BE2C (cell line): ENCODE data around the gene HCN2.

Experiments used
- DNase-seq: peaks from one replicate; pipeline ENCODE4 v3.0.0-alpha.2; 2020
- H3K27me3 ChIP-seq: fragments of 250-450 bp; sonication (Bioruptor Pico); 2 replicates; pipeline ENCODE4 v1.5.1; 2020; ENCODE audit warnings: mild to moderate bottlenecking
- H3K36me3 ChIP-seq: fragments of 250-450 bp; sonication (Bioruptor Pico); 2 replicates; pipeline ENCODE4 v1.5.1; 2020; ENCODE audit warnings: mild to moderate bottlenecking
- H3K4me1 ChIP-seq: fragments of 250-450 bp; sonication (Bioruptor Pico); 2 replicates; pipeline ENCODE4 v1.5.1; 2020
- H3K4me3 ChIP-seq: 2 replicates; pipeline ENCODE4 v1.5.1; 2011; ENCODE audit warnings: low read depth, low read length
- H3K9me3 ChIP-seq: fragments of 250-450 bp; sonication (Bioruptor Pico); 2 replicates; pipeline ENCODE4 v1.5.1; 2020
- TF ChIP-seq, protein P1 (sequence below): IDR thresholded peaks from 2 replicates; pipeline ENCODE4 v1.5.1; 2012; ENCODE audit warnings: mild to moderate bottlenecking, low read depth, low read length

Gene HCN2

GRCh38 chr19:610071-610800 lies 20.6 kb downstream of the HCN2 start:
- Histone ChIP-seq H3K4me3 (peak overlapping the region; percentile 25; the same call in 1 of the 2 replicates), H3K4me1 (peaks cover 14% of the 10 kb centered on the region), H3K36me3 (peaks cover 18% of the 10 kb centered on the region), H3K27me3 (no peaks in the 10 kb centered on the region), H3K9me3 (no peaks in the 10 kb centered on the region)
- DNase-seq, result no peak
- TF ChIP-seq, protein P1, sequence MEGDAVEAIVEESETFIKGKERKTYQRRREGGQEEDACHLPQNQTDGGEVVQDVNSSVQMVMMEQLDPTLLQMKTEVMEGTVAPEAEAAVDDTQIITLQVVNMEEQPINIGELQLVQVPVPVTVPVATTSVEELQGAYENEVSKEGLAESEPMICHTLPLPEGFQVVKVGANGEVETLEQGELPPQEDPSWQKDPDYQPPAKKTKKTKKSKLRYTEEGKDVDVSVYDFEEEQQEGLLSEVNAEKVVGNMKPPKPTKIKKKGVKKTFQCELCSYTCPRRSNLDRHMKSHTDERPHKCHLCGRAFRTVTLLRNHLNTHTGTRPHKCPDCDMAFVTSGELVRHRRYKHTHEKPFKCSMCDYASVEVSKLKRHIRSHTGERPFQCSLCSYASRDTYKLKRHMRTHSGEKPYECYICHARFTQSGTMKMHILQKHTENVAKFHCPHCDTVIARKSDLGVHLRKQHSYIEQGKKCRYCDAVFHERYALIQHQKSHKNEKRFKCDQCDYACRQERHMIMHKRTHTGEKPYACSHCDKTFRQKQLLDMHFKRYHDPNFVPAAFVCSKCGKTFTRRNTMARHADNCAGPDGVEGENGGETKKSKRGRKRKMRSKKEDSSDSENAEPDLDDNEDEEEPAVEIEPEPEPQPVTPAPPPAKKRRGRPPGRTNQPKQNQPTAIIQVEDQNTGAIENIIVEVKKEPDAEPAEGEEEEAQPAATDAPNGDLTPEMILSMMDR, result no peak

GRCh38 chr19:610801-611480 lies 21.3 kb downstream of the HCN2 start:
- DNase-seq, result peak; percentile 86
- H3K27me3 ChIP-seq, result no peaks in the 10 kb centered on the region
- H3K36me3 ChIP-seq, result peaks cover 21% of the 10 kb centered on the region
- TF ChIP-seq, protein P1, result no peak
- no peaks in the 10 kb centered on the region for H3K9me3 ChIP-seq
- H3K4me1 ChIP-seq, result peaks cover 14% of the 10 kb centered on the region
- H3K4me3 ChIP-seq, result peak overlapping the region; percentile 37

DNA sequence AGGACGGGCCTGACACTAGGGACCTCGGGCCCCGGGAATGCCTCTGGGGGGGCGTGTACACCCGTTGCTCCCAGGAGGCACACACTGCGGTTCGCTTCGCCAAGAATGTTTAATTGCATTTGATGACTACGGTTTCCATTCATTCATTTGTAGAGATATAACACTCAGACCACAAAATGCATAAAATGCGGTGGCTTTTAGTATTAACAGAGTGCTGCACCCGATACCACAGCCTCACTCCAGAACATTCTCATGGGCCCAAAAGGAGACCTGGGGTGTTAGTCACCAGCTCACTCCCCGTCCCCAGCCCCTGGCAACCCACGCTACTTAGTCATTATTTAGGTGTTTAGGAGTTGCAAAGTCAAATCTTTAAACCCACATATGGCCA lies 21.8 kb downstream of the HCN2 start:
- no peak for DNase-seq
- TF ChIP-seq, protein P1, result no peak
- peak overlapping the region; percentile 37; the same call in 1 of the 2 replicates for H3K4me3 ChIP-seq

GRCh38 chr19:612941-613340 lies 23.3 kb downstream of the HCN2 start:
- TF ChIP-seq, protein P1, result no peak
- DNase-seq, result no peak
- Histone ChIP-seq H3K4me1 (peaks cover 14% of the 10 kb centered on the region), H3K4me3 (no peak overlapping the region), H3K9me3 (no peaks in the 10 kb centered on the region), H3K36me3 (peaks cover 22% of the 10 kb centered on the region), H3K27me3 (no peaks in the 10 kb centered on the region)

More for the DNA sequence above, 21.8 kb downstream of the HCN2 start:
- Histone ChIP-seq H3K27me3 (no peaks in the 10 kb centered on the region), H3K36me3 (peaks cover 21% of the 10 kb centered on the region), H3K9me3 (no peaks in the 10 kb centered on the region), H3K4me1 (peaks cover 14% of the 10 kb centered on the region)

- Histone ChIP-seq H3K9me3 (no peaks in the 10 kb centered on the region), H3K27me3 (no peaks in the 10 kb centered on the region), H3K36me3 (peaks cover 32% of the 10 kb centered on the region), H3K4me1 (peaks cover 14% of the 10 kb centered on the region), H3K4me3 (no peak overlapping the region)
- TF ChIP-seq, protein P1, result no peak
- DNase-seq, result no peak
These were observed 24.3 kb downstream of the HCN2 start for GRCh38 chr19:613732-614567.
